ENCODE measurements around the gene SMIM20.

Gene SMIM20

DNA sequence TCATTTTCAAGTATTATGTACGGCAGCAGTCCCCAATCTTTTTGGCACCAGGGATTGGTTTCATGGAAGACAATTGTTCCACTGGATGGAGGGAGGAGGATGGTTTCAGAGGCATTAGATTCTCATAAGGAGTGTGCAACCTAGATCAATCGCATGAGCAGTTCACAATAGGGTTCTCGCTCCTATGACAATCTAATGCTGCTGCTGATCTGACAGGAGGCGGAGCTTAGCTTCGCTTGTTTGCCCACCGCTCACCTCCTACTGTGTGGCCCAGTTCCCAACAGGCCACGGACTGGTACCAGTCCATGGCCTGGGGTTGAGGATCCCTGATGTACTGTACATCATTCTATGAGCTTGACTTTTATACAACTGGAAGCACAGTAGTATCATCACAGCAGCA lies 48.4 kb downstream of the SMIM20 start:
- no peak for DNase-seq

- no peak for DNase-seq
Measured at GRCh38 chr4:25965629-25966028, 51.6 kb downstream of the SMIM20 start.

DNA sequence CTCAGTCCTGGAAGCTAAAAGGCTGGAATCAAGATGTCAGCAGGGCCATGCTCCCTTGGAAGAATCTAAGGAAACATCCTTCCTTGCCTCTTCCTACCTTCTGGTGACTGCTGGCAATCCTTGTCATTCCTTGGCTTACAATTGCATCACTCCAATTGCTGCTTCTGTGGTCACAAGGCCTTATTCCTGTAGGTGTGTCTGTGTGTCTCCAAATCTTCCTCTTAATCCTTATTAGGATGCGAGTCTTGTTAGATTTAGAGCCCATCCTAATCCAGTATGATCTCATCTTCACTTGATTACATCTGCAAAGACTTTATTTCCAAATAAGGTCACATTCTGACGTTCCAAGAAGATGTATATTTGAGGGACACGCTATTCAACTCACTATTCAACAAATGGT lies 52.2 kb downstream of the SMIM20 start:
- no peak for DNase-seq

DNA sequence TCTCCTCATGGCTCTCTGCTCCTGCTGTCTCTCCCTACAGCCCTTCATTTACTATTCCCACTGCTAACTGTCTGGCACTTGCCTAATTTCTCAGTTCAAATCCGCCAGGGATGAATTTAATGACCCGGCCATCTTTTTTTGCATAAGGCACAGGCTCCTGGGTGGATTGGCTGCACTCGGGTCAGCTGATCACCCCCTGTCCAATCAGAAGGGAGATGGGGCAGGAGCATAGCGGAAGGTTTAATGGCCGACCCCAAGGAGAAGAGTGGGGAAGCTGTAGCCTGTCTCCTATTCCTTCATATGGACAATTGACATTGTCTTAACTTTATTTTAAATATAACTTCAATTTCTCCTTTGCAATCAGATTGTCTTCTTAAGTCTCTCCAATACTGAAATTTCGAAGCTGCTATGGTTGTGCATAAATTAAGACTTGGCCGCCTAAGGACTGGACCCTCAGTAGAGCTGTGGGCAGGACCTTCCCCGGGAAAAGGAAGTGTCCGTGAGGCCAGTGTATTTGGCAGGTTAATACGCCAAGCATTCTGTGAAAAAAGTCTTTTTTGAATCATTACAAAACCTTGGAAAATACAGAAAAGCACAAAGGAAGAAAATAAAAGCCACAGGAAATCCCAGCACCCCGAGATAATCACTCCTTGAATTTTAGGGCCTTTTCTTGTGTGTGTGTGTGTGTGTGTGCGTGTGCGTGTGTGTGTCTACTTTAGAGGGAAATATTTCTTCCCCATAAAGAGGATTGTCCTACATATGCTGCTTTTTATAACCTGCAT lies 55.5 kb downstream of the SMIM20 start:
- DNase-seq, result no peak

DNA sequence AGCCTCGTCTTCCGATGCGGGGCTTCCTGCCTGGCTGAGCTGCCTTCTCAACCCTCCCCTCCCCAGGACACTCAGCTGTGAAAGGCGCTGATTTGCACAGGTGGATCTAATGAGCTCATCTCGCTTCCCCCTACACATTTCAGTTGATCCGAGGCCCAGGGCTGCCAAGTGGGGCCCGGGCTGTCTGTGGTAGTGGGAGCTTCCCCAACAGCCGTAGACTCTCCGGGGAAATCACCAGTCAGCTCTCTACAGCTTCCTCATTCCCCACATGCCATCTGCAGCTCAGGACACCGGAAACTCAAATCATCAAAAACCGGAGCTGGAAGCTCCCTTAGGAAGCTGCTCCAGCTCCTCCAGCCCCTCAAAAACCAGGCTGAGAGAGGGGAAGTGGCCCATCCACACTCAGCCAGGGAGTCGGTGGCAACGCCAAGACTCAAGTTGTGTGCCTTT lies 56.2 kb downstream of the SMIM20 start:
- no peak for DNase-seq

DNA sequence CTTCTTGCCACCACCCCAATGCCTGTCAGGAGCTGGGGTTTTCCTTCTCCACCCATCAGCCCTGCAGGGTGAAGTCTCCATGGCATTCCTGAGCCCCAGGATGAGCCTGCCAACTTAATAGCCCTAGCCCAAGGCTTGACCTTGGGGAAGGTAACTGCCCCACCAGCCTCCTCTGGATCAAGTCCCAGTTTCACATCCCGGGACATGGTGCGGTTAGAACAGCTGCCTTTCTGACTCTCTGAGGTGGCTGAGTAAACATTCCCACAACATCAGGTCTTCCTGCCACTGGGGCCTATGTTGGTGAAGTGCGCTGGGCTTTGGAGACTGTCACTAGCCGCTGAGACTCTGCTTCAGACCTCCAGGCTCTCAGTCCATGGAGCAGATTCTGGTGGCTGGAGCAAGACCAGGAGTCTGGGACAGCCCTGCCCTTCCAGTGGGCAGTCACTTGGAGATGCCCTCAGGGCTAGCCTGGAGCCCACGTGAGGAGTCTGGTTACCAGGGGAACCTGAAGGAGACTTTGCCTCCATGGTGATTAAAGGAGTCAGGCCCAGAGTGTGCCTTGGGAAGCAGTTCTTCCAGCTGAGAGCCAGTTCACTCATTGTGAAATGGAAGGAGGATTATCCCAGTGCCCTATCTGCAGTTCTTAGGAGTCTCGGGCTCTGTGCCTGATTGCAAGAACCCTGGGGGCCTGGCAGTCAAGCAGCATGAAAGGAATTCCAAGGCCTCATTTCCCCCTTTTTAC lies 56.8 kb downstream of the SMIM20 start:
- no peak for DNase-seq

DNA sequence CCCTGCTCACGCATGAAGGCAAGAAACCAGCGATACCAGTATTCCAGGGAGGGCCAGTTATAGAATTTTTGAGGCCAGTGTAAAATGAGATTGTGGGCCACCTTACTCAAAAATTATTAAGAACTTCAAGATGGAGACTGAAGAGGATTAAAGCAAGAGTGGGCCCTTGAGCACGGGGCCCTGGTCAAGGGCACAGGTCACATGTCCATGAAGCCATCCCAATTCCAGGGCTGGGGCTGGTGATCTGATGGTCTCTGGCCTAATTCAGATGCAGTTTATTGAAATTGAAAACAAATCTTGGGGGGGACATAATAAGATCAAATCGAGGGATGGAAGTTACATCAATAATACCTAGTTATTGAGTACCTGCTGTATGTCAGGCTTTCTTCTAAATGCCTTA lies 58.3 kb downstream of the SMIM20 start:
- DNase-seq, result no peak

DNA sequence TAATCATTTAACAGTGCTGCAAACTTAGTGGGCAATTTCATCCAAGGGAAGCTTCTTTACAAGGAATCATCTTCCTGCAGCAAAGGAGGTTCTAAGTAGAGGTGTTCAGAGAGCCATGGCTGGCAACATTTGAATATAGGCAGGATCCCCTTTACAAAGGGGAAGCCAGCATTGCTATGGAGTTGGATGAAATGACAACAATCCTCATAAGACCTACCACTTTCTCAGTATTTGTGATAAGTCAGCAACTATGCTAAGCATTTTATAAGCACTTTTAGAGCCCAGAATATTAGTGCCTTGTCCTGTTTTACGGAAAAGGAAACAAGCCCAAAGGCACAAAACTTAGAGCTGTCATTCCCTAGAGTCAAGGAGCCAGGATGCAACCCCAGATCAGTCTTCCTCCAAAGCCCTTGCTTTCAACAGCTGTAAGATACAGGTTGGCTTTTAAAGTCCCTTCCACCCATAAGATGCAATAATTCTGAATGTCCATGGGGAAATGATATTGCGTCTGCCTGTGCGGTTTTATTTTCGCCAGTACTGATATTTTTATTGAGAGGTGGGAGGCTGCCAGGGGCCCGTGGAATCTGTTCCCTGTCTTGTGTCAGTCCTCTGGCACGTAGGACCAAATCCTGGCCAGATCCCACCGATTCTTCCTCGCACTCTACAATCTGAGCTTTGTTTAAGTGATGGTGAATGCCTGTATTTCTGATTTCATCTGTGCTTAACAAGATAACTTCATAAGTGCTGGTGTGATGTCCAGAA lies 59.1 kb downstream of the SMIM20 start:
- no peak for DNase-seq

DNA sequence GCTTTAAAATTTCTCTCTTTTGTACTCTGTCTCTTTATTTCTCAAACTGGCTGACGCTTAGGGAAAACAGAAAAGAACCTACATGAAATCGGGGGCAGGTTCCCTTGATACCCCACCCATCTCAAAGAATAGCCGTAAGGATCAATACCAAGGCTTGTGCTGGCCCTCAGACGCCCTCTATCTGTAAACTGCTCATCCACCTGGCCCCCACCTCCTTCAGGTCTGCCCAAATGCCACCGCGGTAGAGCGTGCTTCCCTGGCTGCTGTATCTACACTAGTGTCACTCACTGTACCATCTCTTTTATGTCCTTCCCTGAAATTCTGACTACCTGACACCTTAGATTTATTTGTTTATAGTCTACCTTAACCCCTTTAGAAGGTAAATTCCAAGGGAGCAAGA lies 62.8 kb downstream of the SMIM20 start:
- DNase-seq, result no peak

GRCh38 chr4:25977397-25978170 lies 63.6 kb downstream of the SMIM20 start:
- DNase-seq, result no peak

DNA sequence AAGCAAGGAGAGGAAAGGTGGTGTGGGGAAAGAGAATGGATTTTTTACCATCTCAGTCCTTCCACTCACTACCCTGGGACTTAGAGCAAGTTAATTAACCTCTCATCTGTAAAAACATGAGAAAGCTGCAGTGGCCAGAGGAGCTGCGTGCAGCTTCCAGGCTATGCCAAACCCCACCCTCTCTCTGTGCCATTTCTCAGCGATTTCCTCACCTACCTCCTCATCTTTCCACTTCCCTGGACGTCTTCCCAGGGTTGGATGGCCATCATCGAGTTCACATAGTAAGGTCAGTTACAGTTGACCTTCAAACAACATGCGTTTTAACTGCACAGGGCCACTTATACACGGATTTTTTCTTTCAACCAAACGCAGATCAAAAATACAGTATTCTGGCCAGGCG lies 64.3 kb downstream of the SMIM20 start:
- DNase-seq, result no peak
